GM18511 (cell line): Measurements from ENCODE around the gene NOXO1.

ENCODE experiments used
- ATAC-seq: cut with Tn5 transposase; IDR thresholded peaks from one replicate; pipeline ENCODE4 v1.9.1; 2021; ENCODE audit warnings: mild to moderate bottlenecking, moderate library complexity; ENCODE audit not compliant: unreplicated experiment

NOXO1 gene

GRCh38 chr16:1998360-1998835 lies 17.1 kb upstream of the NOXO1 start:
- ATAC-seq: no peak

GRCh38 chr16:1997494-1998359 lies 16.5 kb upstream of the NOXO1 start:
- ATAC-seq: no peak

GRCh38 chr16:1993731-1994131 lies 12.5 kb upstream of the NOXO1 start:
- ATAC-seq: no peak

- ATAC-seq: no peak
These were observed 11.5 kb upstream of the NOXO1 start for GRCh38 chr16:1992704-1993317.

- peak; percentile 47 for ATAC-seq
These were observed 10.9 kb upstream of the NOXO1 start for GRCh38 chr16:1991948-1992703.

- ATAC-seq: no peak
These were observed 10.3 kb upstream of the NOXO1 start for GRCh38 chr16:1991588-1991947.

GRCh38 chr16:1991135-1991551 lies 9.9 kb upstream of the NOXO1 start:
- ATAC-seq: peak; percentile 49

- ATAC-seq: peak; percentile 10
These were observed 9.3 kb upstream of the NOXO1 start for GRCh38 chr16:1990351-1991134.

- no peak for ATAC-seq
These were observed 8.8 kb upstream of the NOXO1 start for GRCh38 chr16:1990101-1990350.

- no peak for ATAC-seq
These were observed 8.2 kb upstream of the NOXO1 start, which contains the start of gene SYNGR3 for GRCh38 chr16:1989209-1990100. TSS of gene SYNGR3 (plus strand) at chr16:1989970. CDS start at chr16:1990103, 133 bp downstream.

GRCh38 chr16:1987198-1987597 lies 5.9 kb upstream of the NOXO1 start:
- no peak for ATAC-seq

GRCh38 chr16:1985466-1986150 lies 4.3 kb upstream of the NOXO1 start:
- ATAC-seq: no peak

GRCh38 chr16:1984347-1985225 lies 3.3 kb upstream of the NOXO1 start:
- ATAC-seq: peak; percentile 9

- peak; percentile 80 for ATAC-seq
These were observed 2.5 kb upstream of the NOXO1 start, which contains the start of gene GFER for GRCh38 chr16:1983544-1984346. TSS of gene GFER (plus strand) at chr16:1984193. CDS start at chr16:1984219, 26 bp downstream.

- no peak for ATAC-seq
These were observed 1.8 kb upstream of the NOXO1 start for GRCh38 chr16:1982991-1983543.

GRCh38 chr16:1982013-1982433 lies 754 bp upstream of the NOXO1 start:
- ATAC-seq: no peak

- ATAC-seq: no peak
These were observed 540 bp downstream of the NOXO1 start for GRCh38 chr16:1980770-1981087.
